GM19452 (cell line): ENCODE data around the gene GPC5.
A peak's percentile ranks its signal among the peaks of the same experiment; 100 is the strongest.
"Not testable (repeated sequence)": the region's sequence is repeated elsewhere in the genome, so short reads cannot be mapped to it uniquely, and the experiment has no call there.

Experiments
- ATAC-seq: cut with Tn5 transposase; IDR thresholded peaks from one replicate; pipeline ENCODE4 v1.9.1; 2021; ENCODE audit not compliant: unreplicated experiment

The GPC5 gene

GRCh38 chr13:91398413-91399188, at the start of gene GPC5:
Gene GPC5 (plus strand): TSS chr13:91398621.
- ATAC-seq = peak; percentile 96

GRCh38 chr13:91348906-91349435, 49.5 kb upstream of the GPC5 start:
- ATAC-seq = peak; percentile 54

GRCh38 chr13:91349992-91350911, 48.2 kb upstream of the GPC5 start:
- ATAC-seq = no peak

- no peak for ATAC-seq
These were observed 47.3 kb upstream of the GPC5 start for GRCh38 chr13:91351123-91351522.

- no peak for ATAC-seq
These were observed 46.4 kb upstream of the GPC5 start for GRCh38 chr13:91351980-91352379.

- ATAC-seq = not testable (repeated sequence)
These were observed 45.5 kb upstream of the GPC5 start for GRCh38 chr13:91352891-91353290.

GRCh38 chr13:91353494-91353893, 44.9 kb upstream of the GPC5 start:
- ATAC-seq = no peak

DNA sequence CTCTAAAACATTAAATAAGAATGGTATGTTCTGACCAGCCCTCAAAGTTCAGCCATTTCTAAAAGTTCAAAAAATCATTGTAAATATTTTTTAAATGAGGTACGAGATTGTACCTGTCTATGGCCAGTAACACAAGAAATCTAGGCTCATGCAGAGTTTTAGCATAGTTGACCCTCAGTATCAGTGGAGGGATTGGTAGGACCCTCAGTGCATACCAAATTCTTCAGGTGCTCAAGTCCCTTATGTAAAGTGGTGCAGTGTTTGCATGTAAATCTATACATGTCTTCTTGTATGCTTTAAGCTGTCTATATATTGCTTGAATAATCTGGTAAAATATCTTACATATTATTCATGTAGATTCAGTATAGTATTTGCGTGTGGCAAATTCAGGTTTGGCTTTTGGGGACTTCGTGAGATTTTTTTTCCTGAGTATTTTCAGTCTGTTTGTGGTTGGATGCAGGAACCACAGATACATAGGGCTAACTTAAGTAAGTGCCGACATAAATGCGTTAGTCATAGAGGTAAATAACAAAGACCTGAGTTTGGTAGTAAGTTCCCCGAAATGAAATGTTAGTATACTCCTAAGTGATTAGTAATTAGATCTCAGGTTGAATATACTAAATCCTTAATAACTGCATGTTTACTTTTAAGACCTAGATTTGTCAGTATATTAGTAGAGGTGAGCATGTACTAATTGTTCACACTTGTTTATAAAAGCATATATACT, 43.2 kb upstream of the GPC5 start:
- ATAC-seq = no peak

- ATAC-seq = no peak
These were observed 42.4 kb upstream of the GPC5 start for GRCh38 chr13:91355826-91356710.

GRCh38 chr13:91356919-91357612, 41.4 kb upstream of the GPC5 start:
- ATAC-seq = no peak

GRCh38 chr13:91357613-91358386, 40.6 kb upstream of the GPC5 start:
- ATAC-seq = no peak

GRCh38 chr13:91358387-91358782, 40.0 kb upstream of the GPC5 start:
- ATAC-seq = no peak

GRCh38 chr13:91359111-91359510, 39.3 kb upstream of the GPC5 start:
- ATAC-seq = no peak

- no peak for ATAC-seq
These were observed 38.8 kb upstream of the GPC5 start for GRCh38 chr13:91359631-91360030.

- ATAC-seq = no peak
These were observed 38.1 kb upstream of the GPC5 start for GRCh38 chr13:91360246-91360751.

GRCh38 chr13:91361755-91362271, 36.6 kb upstream of the GPC5 start:
- ATAC-seq = no peak

- no peak for ATAC-seq
These were observed 35.5 kb upstream of the GPC5 start for GRCh38 chr13:91362908-91363307.

DNA sequence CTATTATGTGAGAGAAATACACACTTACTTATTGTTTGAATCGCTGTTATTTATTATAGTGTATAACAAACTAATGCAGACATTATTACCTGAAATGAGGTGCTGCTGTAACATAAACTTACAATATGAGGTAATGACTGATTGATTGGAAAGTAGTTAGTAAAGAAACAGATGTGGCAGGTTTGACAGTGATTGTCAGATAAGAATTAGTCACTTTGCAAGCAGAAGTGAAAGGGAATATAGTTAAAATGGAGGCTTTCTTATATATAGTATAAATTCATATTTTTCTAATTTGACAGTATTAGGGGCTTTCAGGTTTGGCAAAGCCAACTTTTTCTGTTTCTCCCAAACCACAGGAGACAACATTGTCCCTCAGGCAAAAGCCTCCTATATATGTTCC, 30.3 kb upstream of the GPC5 start:
- ATAC-seq = no peak
